ENCODE measurements around the gene EIF2AK2.

The EIF2AK2 gene

GRCh38 chr2:37180006-37180639 lies 23.3 kb upstream of the EIF2AK2 start:
- no peak overlapping the region for H3K4me3 ChIP-seq (ENCODE audit: low read length)
- no peak for DNase-seq (ENCODE audit: low read depth, low spot score)

GRCh38 chr2:37173741-37174140 lies 17.0 kb upstream of the EIF2AK2 start:
- H3K4me3 ChIP-seq (ENCODE audit: low read length) = no peak overlapping the region
- no peak for DNase-seq (ENCODE audit: low read depth, low spot score)

GRCh38 chr2:37171624-37171950 lies 14.8 kb upstream of the EIF2AK2 start:
- DNase-seq (ENCODE audit: low read depth, low spot score) = no peak
- no peak overlapping the region for H3K4me3 ChIP-seq (ENCODE audit: low read length)

- H3K4me3 ChIP-seq (ENCODE audit: low read length) = no peak overlapping the region
Observed at GRCh38 chr2:37168217-37168981, 11.6 kb upstream of the EIF2AK2 start.

GRCh38 chr2:37167636-37168180 lies 10.9 kb upstream of the EIF2AK2 start:
- no peak for DNase-seq (ENCODE audit: low read depth, low spot score)
- H3K4me3 ChIP-seq (ENCODE audit: low read length) = no peak overlapping the region

More at GRCh38 chr2:37168217-37168981, 11.6 kb upstream of the EIF2AK2 start:
- no peak for DNase-seq (ENCODE audit: low read depth, low spot score)

- H3K4me3 ChIP-seq (ENCODE audit: low read length) = no peak overlapping the region
- DNase-seq (ENCODE audit: low read depth, low spot score) = no peak
Observed at GRCh38 chr2:37164757-37165156, 8.0 kb upstream of the EIF2AK2 start.

GRCh38 chr2:37156071-37156856 lies 516 bp downstream of the EIF2AK2 start:
- peak overlapping the region; percentile 65 for H3K4me3 ChIP-seq (ENCODE audit: low read length)
- no peak for DNase-seq (ENCODE audit: low read depth, low spot score)

- DNase-seq (ENCODE audit: low read depth, low spot score) = no peak
- H3K4me3 ChIP-seq (ENCODE audit: low read length) = no peak overlapping the region
Observed at GRCh38 chr2:37154785-37155184, 2.0 kb downstream of the EIF2AK2 start.

GRCh38 chr2:37153224-37153623 lies 3.6 kb downstream of the EIF2AK2 start:
- no peak for DNase-seq (ENCODE audit: low read depth, low spot score)
- no peak overlapping the region for H3K4me3 ChIP-seq (ENCODE audit: low read length)

GRCh38 chr2:37149626-37150322 lies 7.0 kb downstream of the EIF2AK2 start:
- DNase-seq (ENCODE audit: low read depth, low spot score) = no peak
- H3K4me3 ChIP-seq (ENCODE audit: low read length) = no peak overlapping the region

GRCh38 chr2:37148325-37148724 lies 8.5 kb downstream of the EIF2AK2 start:
- DNase-seq (ENCODE audit: low read depth, low spot score) = no peak
- H3K4me3 ChIP-seq (ENCODE audit: low read length) = no peak overlapping the region

- DNase-seq (ENCODE audit: low read depth, low spot score) = no peak
- no peak overlapping the region for H3K4me3 ChIP-seq (ENCODE audit: low read length)
Observed at GRCh38 chr2:37146062-37146461, 10.7 kb downstream of the EIF2AK2 start.

GRCh38 chr2:37143974-37144373 lies 12.8 kb downstream of the EIF2AK2 start:
- no peak overlapping the region for H3K4me3 ChIP-seq (ENCODE audit: low read length)
- DNase-seq (ENCODE audit: low read depth, low spot score) = no peak

- no peak overlapping the region for H3K4me3 ChIP-seq (ENCODE audit: low read length)
- no peak for DNase-seq (ENCODE audit: low read depth, low spot score)
Observed at GRCh38 chr2:37142546-37142945, 14.2 kb downstream of the EIF2AK2 start.

GRCh38 chr2:37132914-37133313 lies 23.9 kb downstream of the EIF2AK2 start:
- no peak overlapping the region for H3K4me3 ChIP-seq (ENCODE audit: low read length)
- no peak for DNase-seq (ENCODE audit: low read depth, low spot score)

GRCh38 chr2:37125416-37125815 lies 31.4 kb downstream of the EIF2AK2 start:
- no peak for DNase-seq (ENCODE audit: low read depth, low spot score)

GRCh38 chr2:37119157-37119556 lies 37.6 kb downstream of the EIF2AK2 start:
- no peak for DNase-seq (ENCODE audit: low read depth, low spot score)

More at GRCh38 chr2:37125416-37125815, 31.4 kb downstream of the EIF2AK2 start:
- no peak overlapping the region for H3K4me3 ChIP-seq (ENCODE audit: low read length)

GRCh38 chr2:37117566-37117965 lies 39.2 kb downstream of the EIF2AK2 start:
- no peak overlapping the region for H3K4me3 ChIP-seq (ENCODE audit: low read length)
- no peak for DNase-seq (ENCODE audit: low read depth, low spot score)

More at GRCh38 chr2:37119157-37119556, 37.6 kb downstream of the EIF2AK2 start:
- H3K4me3 ChIP-seq (ENCODE audit: low read length) = no peak overlapping the region

- DNase-seq (ENCODE audit: low read depth, low spot score) = no peak
- no peak overlapping the region for H3K4me3 ChIP-seq (ENCODE audit: low read length)
Observed at GRCh38 chr2:37111958-37112357, 44.8 kb downstream of the EIF2AK2 start.

All from Jurkat, Clone E6-1 (cell line).